ENCODE measurements around the gene ZNF619. TPM values are rescaled to one million over a fixed set of nuclear protein-coding genes. Genes with fewer than 3 reads are reported as not detected.

The ZNF619 gene
- total RNA-seq, 1 donor from 2014 or later = 7.3 TPM

GRCh38 chr3:40511031-40511718 is 34.3 kb downstream of the ZNF619 start:
- Mint-ChIP-seq H3K27me3 (no peaks in the 10 kb centered on the region), H3K27ac (no peak overlapping the region), H3K9me3 (no peaks in the 10 kb centered on the region), H3K36me3 (peaks cover 28% of the 10 kb centered on the region), H3K4me1 (ENCODE audit: unreplicated experiment) (peaks cover 6% of the 10 kb centered on the region), H3K4me3 (no peak overlapping the region)
- TF ChIP-seq CTCF (conservative IDR thresholded peaks at IDR 0.05) = no peak
- DNase-seq (ENCODE audit: extremely low spot score, unreplicated experiment) = no peak

- Mint-ChIP-seq H3K9me3 (no peaks in the 10 kb centered on the region), H3K4me3 (no peak overlapping the region), H3K4me1 (ENCODE audit: unreplicated experiment) (no peaks in the 10 kb centered on the region), H3K36me3 (peaks cover 7% of the 10 kb centered on the region), H3K27me3 (no peaks in the 10 kb centered on the region), H3K27ac (no peak overlapping the region)
- TF ChIP-seq CTCF (conservative IDR thresholded peaks at IDR 0.05) = no peak
- no peak for DNase-seq (ENCODE audit: extremely low spot score, unreplicated experiment)
Observed at GRCh38 chr3:40516201-40516600, 39.3 kb downstream of the ZNF619 start.

GRCh38 chr3:40518067-40518466 is 41.1 kb downstream of the ZNF619 start:
- Mint-ChIP-seq H3K4me1 (ENCODE audit: unreplicated experiment) (no peaks in the 10 kb centered on the region), H3K4me3 (no peak overlapping the region)

GRCh38 chr3:40518848-40519247 is 41.9 kb downstream of the ZNF619 start:
- Mint-ChIP-seq H3K4me1 (ENCODE audit: unreplicated experiment) (peaks cover 1% of the 10 kb centered on the region), H3K27me3 (no peaks in the 10 kb centered on the region), H3K9me3 (no peaks in the 10 kb centered on the region), H3K4me3 (no peak overlapping the region), H3K36me3 (peaks cover 7% of the 10 kb centered on the region), H3K27ac (no peak overlapping the region)
- no peak for DNase-seq (ENCODE audit: extremely low spot score, unreplicated experiment)
- TF ChIP-seq CTCF (conservative IDR thresholded peaks at IDR 0.05) = no peak

More at GRCh38 chr3:40518067-40518466, 41.1 kb downstream of the ZNF619 start:
- no peaks in the 10 kb centered on the region for H3K9me3 Mint-ChIP-seq
- no peaks in the 10 kb centered on the region for H3K27me3 Mint-ChIP-seq
- no peak overlapping the region for H3K27ac Mint-ChIP-seq
- no peak for TF ChIP-seq CTCF (conservative IDR thresholded peaks at IDR 0.05)
- no peak for DNase-seq (ENCODE audit: extremely low spot score, unreplicated experiment)
- peaks cover 7% of the 10 kb centered on the region for H3K36me3 Mint-ChIP-seq

GRCh38 chr3:40521254-40521653 is 44.3 kb downstream of the ZNF619 start:
- no peak overlapping the region for H3K27ac Mint-ChIP-seq
- H3K9me3 Mint-ChIP-seq = no peaks in the 10 kb centered on the region
- peaks cover 15% of the 10 kb centered on the region for H3K4me1 Mint-ChIP-seq (ENCODE audit: unreplicated experiment)
- peaks cover under 1% of the 10 kb centered on the region for H3K36me3 Mint-ChIP-seq
- no peak overlapping the region for H3K4me3 Mint-ChIP-seq
- no peak for DNase-seq (ENCODE audit: extremely low spot score, unreplicated experiment)
- no peaks in the 10 kb centered on the region for H3K27me3 Mint-ChIP-seq
- TF ChIP-seq CTCF (conservative IDR thresholded peaks at IDR 0.05) = no peak
